SH-SY5Y (cell line): Measurements from ENCODE around the gene HELZ2.

Source experiments
- GATA2 ChIP-seq: IDR thresholded peaks from 2 replicates; pipeline ENCODE4 v1.6.1; 2011; ENCODE audit warnings: mild to moderate bottlenecking, low read depth, low read length
- GATA3 ChIP-seq: IDR thresholded peaks from 2 replicates; pipeline ENCODE4 v1.6.1; 2011; ENCODE audit warnings: low read depth, mild to moderate bottlenecking, low read length, moderate library complexity

The HELZ2 gene

DNA sequence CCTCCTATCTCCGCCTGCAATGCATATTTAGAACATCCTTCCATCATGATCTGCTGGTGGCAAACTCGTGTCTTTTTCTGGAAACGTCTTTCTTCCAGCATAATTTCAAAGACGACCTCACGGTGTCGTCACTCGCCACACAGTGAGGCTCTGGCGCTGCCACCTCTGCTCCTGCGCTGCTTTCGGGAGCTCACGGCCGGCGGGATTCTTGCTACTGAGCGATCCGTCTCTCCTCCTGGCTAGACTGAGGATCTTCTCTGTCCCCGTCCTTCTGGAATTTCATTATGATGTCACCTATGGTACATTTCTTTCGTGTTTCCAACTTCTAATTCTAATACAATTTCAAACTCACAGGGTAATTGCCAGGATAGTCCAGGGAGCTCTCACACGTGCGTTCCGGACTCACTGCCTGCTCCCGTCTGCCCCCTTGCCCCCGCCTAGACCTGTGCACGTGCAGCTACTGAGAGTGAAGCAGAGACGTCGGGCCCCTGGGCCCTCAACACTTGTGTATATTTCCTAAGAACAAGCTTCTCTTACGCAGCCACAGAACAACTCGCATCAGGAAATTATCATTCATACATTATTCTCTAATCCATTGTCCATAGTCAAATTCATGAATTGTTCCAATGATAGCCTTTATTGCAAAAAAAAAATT, 25.5 kb upstream of the HELZ2 start:
- TF ChIP-seq GATA3, result no peak
- TF ChIP-seq GATA2, result no peak

DNA sequence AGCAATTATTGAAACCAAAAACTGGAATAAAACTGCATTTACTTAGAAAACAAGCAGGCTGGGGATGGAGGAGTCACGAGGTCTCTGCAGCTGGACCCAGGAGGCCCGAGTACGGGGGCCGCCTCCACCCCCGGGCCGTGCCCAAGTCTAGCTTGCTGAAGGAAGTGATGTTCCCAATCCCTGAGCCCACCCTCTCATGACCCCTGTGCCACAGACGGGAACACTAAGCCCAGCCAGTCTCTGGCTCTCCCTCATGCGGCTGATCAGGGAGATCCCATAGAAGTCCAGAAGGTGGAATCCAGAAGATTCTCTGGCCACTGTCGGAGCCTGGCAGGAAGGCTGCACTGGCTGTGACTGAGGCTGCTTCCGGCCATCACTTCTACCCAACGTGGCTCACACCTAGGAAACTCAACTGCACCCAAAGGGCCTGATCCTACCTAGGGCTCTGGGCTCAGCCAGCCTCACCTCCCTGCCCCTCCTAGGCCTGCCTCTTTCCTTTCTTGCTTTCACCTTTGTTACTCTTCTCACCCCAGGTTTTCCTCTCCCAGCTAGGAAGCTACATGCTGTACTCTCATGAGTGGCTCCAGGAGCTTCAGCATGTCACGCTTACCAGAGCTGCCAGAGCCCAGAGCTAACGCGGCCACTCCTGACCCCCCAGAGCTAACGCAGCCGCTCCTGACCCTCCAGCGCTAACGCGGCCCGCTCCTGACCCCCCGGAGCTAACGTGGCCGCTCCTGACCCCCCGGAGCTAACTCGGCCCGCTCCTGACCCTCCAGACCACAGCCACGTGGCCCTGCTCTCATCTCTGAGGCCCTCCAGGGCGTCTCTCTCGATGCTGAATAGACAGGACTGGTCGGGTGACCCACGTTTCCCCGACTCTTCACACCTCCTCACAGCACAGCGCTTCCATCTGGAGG, 24.7 kb upstream of the HELZ2 start:
- TF ChIP-seq GATA3 (no peak), GATA2 (no peak)

DNA sequence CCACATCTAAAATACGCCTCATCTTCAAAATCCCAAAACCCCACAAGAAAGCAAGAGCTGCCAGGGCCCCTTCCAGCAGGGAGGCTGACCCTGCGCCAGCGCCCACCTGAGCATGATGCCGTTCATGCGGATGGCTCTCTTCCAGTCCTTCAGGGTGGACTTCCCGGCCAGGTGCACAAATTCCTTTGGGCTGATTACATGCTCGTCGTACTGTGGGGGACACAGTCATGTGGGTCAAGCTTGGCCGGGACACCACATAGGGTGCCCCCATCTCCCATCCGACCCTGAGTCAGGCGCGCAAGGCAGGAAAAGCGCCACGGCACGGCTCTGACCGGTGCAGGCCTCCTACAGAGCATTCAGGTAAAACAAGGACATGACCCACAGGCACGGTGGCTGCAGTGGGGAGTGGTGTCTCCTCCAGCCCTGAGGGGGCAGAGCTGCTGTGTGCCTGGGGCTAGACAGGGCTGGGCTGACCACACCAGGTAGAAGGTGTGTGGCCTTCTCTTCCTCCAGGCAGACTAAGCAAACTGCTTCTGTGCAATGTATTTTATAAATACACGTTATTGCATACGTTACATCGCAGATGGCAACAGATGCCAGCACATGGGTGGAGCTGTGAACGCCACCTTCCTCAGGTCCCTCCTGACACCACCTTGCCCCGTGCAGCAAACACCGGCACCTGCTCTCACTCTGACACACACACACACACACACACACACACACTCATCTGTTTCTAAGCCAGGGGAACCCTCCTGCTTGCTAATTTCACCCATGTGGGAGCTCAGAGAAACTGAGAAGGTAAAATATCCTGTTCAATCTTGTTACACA, 23.8 kb upstream of the HELZ2 start:
- TF ChIP-seq GATA2 (no peak), GATA3 (no peak)

DNA sequence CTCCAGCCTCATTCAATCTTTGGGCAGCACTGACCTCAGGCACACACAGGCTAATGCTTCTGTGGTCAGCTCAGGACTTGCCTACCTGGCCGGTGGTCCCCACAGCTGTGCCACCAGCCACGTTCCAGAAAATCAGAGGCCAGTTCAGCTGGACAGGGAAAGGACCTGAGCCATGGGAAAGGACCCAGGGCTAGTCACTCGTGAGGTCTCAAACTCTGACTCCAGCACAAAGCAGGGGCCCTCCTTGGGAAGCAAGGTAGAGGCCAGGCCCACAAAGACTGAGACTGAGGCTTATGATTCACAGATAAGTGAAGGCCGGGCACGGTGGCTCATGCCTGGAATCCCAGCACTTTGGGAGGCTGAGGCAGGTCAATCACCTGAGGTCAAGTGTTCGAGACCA, 22.4 kb upstream of the HELZ2 start:
- no peak for TF ChIP-seq GATA3
- no peak for TF ChIP-seq GATA2

DNA sequence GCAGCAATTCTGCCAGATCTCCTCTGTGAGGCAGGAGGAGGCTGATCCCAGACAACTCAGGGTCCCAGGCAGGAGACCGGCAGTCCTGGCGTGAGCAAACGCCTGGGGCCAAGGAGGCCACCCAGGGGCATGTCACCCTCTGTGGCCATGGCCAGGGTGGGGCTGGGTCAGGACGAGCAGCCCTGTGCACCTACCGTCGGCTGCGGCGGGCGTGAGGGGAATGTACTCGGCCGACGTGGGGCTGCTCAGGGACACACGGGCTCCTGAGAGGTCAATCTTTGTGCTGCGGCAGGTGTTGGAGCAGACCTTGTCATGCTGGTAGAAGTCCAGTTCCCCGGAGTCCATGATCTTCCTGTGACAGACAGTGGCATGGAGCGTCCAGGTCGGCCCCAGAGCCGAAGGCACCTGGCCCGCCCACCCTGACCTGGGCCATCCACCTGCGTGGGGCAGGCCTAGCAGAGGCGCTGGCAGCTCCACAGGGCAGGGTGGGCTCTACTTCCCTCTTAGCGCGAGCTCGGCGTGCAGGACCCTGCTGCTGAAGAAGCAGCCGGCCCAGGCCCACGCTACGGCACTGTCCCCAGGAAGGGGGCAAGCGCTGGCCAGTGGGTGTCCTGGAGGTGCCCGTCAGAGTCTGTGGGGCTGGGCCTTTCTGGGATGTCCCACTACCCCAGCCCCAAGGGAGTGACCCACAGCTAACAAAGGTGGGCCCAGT, 21.5 kb upstream of the HELZ2 start:
- TF ChIP-seq GATA3 (no peak), GATA2 (no peak)

DNA sequence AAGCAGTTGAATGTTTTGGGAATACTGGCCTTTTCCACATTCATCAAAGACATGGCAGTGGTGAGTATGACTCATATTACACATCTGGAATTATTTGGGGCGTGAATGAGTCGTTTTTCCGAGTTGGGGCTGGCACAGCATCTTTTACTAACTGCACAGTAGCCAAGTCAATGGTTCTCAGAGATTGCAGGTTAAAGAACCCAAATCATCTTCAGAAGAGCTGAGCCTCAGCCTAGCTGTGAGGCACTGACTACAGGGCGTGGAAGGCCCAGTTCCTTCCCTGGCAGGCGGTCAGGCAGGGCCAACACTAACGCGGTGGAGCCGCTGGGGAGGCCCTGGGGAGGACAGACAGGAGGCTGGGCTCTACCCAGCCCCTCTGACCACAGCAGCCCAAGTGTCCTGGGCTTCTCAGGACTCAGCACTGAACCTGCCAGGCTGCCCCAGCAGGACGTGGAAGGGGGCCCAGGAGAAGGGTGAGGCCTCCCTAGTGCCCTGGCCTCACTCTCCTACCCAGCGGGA, 20.1 kb upstream of the HELZ2 start:
- no peak for TF ChIP-seq GATA2
- no peak for TF ChIP-seq GATA3

DNA sequence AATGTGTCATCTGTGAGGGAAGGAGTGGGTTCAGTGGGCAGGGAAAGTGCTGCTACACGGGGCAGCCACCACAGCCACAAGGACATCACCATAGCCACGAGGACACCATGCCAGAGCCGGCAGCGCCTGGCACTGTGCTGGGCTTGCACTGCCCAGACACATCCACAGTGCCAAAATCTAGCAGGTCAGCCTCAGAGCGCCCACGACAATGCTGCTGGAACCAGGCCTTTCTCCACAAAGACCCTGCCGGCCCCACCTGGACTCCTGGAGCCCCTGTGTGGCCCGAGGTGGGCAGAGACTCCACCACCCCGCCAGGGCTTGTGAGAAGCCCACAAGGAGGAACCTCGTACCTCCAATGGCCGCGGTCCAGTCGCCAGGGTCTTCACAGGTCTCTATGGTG, 18.6 kb upstream of the HELZ2 start:
- TF ChIP-seq GATA2, result no peak
- TF ChIP-seq GATA3, result no peak

DNA sequence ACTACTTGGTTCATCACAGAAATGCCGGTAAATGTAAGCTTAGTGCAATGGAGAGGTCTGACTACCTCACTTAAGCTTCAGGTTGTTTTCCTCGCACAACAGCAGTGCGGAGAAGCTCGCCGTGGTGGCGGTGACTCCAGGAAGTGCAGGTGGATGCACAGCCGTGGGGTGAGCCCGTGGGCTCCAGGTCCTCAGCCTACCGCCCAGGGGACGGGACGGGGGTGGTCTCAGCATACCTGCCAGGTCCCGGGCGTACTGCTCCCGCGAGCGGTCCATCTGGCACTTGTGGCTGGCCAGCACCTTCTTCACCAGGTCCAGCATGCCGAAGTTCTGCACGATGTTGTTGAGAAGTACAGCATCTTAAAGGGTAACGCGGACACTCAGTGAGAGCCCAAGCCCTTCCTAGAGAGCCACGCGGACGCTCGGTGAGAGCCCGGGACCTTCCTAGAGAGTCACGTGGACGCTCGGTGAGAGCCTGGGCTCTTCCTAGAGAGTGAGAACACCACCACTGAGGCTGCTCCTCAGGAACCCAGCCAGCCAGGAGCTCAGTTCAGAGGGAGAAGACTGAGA, 17.8 kb upstream of the HELZ2 start:
- TF ChIP-seq GATA3, result no peak
- TF ChIP-seq GATA2, result no peak

DNA sequence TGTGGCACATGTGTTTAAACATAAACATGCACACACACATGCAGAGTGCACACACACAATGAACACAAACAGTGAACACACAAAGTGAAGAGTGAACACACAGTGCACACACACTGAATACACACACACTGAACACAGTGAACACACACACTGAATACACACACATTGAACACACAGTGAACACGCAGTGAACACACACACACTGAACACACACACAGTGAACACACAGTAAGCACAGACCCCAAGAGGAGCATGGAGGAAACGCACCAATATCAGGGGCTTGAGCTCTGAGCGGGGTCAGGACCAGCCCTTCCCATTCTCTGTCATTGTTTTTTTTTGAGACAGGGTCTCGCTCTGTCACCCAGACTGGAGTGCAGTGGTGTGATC, 17.1 kb upstream of the HELZ2 start:
- TF ChIP-seq GATA3 (no peak), GATA2 (no peak)

DNA sequence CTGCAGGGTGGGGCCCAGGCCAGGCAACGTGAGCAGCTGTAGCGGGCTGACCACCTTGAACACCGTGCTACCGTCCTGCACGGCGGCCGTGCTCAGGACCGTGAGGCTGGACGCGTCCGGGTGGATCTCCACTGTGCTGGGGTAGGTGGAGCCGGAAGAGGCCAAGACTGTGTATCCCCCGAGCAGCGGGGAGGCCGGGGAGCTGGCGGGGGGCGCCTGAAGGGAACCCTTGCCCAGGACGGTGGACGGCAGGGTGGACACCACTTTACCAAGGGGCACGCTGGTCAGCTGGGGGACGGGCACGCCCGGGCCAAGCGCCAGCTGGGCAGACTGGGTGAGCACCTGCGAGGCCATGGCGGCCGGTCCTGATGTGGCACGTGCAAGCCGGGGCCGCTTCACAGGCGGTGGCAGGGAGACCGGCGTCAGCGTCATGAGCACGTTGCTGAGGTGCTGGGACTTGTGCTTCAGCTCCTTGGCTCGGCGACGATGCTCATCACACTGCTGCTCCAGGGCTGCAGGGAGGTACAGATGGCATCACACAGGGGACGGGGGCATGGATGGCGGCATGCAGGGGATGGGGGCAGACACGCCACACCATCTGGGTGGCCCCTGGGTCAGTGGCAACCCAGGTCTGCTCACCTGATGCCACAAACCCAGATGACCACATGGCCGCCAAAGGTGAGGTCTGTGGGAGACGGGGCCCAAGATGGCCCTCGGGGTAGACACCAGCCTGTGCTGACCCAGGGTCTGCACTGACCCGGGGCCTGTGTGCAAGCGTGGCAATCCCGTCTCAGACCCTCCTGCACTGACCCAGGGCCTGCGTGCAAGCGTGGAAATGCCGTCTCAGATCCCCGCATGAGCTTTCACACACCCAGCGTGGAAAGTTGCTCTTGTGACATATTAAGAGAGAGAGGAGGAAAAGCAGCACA, 16.4 kb upstream of the HELZ2 start:
- TF ChIP-seq GATA3 (no peak), GATA2 (no peak)

DNA sequence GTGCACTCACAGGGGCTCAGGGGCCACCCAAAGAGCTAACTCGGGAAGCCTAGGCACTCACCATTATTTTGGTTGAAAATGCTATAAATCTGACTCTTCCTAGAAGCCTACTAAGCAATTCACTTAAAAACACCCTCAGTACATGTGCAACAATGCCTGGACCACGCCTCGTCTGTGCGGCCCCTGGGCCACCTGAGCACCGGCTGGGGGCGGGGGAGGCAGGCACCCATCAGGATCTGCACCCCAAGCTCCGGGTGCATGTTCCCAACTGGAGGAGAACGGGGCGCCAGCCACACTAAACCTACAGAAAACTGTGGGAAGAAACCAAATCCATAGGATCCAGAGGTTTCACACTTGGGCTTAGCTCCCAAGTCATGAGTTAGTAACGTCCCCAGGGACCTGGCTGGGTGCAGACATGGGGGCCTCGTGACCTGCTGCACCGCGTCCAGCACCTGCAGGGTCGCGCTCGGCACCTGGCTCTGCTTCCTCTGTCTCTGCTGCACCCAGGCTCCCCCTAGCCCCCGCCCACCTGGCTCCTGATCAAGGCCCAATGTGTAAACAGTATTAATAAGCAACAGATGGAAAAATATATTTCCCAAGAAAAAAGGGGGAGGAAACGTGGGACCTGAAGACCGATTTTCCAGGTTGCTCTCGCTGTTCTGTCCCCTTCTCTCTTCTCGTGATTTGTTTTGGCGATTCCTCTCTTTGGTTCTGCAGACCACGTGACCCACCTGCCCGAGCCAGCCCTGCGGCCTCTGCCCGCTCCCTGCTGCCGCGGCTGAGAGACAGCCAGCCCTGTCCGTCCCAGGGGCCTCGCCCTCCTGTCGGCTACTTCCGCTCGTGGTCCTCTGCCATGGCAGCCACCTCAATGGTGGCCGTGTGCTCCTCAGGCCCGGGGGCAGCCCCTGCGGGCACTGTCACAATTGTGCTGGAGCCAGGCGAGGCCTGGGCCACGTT, 15.5 kb upstream of the HELZ2 start:
- TF ChIP-seq GATA2, result no peak

DNA sequence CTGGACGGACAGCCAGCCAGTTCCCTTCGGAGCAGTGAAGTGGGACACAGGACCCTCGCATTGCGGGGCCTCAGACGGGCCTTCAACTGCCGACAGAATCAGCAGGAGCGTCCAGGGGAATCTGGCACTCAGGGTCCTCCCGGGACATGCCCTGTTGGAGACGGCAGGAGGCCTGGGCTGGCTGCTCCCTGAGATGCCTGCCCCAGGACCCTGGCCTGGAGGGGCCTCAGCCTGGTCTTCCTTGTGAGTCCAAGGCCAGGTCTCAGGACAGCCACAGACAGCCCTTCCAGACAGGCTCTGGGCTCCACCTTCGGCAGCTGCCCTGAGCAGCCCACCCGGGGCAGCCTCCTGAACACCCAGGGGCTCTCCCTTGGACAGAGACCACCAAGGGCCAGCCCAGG, 14.6 kb upstream of the HELZ2 start:
- TF ChIP-seq GATA3, result no peak
- TF ChIP-seq GATA2, result no peak
